Measurements from ENCODE around the gene CENPB.
A peak's percentile ranks its signal among the peaks of the same experiment; 100 is the strongest.

Gene CENPB

DNA sequence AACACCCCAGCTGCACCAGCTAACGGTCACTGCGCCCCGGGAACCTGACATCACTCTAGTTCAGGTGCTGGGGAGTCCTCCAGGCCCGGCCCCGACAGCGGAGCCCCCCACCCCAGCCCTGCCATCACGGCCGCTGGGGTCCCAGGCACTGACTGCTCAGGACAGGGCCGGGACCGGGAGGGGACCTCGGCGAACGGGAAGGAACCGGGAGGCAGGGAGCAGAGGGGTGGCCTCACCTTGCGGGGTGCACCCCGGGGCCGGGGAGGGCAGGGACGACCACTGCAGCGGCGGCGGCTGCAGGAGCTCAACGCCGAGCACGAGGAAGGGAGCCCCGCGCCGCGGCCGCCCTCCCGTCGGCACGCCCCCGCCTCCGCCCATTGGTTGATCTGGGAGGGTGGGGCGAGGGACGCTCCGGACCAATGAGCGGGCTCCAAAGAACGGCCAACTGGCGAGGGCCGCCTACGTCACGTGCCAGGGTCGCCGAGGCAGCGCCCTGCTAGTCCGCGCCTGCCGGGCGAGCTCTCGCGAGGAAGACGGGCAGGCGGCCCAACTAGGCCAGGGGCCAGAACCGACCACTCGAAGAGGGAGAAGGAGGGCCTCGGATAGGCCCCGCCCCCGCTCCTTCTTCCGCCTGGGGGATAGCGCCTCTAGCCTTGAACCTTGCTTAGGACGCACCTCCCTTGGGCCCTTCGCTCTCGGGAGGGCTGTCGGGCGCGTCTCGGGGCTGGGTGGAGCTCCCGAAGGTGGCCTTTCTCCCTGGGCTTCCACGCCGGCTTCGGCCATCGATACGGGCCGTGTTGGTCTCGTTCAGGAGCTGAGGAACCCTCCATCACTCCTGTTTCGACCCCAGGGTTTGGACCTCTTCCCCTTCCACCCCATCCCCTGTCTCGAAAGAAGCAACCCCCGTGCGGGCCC lies 18.9 kb downstream of the CENPB start, which contains the start of gene ADISSP:
ADISSP (minus strand) TSS at position 327 of the 915 bp plus-strand sequence. CDS start 7,653 bp downstream, outside the sequence.
- FAIRE-seq, result peak; percentile 84
- peak; percentile 99 for DNase-seq (ENCODE audit: low spot score)

DNA sequence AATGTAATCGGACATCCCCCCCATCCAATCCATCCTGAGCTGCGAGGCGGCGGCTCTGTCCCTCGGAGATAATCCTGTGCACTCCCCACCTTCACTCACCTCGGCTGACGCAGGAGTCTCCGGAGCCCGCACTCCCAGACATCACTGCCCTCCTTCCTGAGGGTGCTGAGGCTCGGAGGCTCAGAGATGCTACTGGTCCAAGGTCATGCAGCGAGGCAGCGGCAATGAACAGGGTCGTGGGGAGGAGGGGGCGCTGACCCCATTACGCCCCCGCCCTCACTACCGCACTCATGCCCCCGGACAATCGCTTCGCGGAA lies 19.5 kb downstream of the CENPB start:
- FAIRE-seq, result no peak
- DNase-seq (ENCODE audit: low spot score), result no peak

GRCh38 chr20:3766422-3767109 lies 20.0 kb downstream of the CENPB start:
- FAIRE-seq (no peak), DNase-seq (ENCODE audit: low spot score) (no peak)

- no peak for DNase-seq (ENCODE audit: low spot score)
- no peak for FAIRE-seq
These were observed 21.2 kb downstream of the CENPB start for GRCh38 chr20:3765171-3765882.

DNA sequence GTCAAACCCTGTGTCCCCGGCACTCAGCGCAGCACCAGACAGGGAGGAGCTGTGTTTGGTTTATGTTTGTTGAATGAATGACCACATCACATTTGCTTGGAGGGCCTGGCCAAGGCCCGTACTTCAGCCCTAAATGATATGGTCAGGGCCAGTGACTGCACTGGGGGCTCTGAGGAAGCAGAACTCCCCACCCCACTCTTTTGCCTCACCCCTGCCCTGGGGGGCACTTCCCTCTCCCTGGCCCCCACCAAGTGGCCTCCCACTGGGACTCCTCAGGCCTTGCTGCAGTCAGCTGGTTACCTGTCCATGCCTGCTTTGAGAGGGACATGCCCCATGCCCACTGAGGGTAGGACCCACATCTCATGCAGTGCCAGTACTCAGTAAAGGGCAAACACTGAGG lies 21.9 kb downstream of the CENPB start:
- no peak for DNase-seq (ENCODE audit: low spot score)

GRCh38 chr20:3763671-3764601 lies 22.6 kb downstream of the CENPB start:
- FAIRE-seq (no peak), DNase-seq (ENCODE audit: low spot score) (no peak)

More for the DNA sequence above, 21.9 kb downstream of the CENPB start:
- FAIRE-seq, result no peak

DNA sequence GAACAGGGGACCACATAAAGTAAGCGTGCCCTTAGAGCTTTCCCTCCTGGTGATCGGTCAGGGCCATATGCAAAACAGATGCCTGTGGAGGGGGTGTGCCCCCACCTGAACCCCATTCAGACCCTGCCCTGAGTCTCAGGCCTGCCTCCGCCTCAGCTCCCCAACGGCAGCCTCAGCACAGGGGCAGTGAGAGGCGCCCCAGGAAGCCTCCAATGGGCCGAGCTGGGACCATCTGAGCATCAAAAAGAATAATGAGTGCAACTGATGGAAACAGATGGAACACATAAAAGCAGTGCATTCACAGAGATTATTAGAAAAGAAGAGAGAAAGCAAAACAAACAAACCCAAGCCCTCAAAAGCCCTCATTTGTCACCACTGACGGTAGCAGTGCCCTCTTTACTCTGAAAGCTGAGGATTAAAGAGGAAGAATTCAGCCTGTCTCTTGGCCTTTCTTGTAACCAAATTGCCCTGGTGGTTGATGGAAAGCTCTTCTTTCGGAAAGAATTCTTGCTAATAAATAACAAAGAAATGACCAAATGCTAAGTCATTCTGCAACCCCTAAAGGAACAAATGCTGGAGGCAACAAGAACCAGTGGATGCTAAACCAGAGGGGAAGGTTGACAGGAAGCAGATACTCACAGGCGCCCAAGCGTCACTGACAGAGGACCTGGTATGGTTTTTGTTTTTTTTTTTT lies 25.7 kb downstream of the CENPB start:
- no peak for FAIRE-seq
- DNase-seq (ENCODE audit: low spot score), result no peak

- no peak for FAIRE-seq
These were observed 26.7 kb downstream of the CENPB start for GRCh38 chr20:3759884-3760283.

DNA sequence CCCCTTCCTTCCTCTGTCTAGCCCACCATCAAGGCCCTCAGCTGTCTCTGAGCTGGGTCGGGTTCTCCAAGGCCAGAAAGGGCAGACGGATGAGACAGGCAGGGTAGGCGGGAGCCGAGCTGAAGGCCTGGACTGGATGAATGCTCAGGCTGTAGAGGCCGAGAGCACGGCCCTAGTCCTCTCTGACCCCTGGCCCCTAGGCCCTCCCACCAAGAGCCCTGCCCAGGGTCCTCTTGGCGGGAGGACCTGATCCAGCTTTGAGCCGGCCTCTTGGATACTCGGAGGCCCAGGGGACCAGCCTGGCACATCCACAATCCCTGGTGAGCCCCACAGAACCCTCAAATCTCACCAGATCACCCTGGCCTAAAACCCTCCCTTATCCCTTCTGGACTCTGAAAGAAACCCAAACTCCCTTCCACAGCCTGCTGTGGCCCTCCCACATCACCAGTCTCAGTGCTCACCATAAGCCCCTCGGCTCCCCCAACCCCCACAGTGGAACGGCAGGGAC lies 27.2 kb downstream of the CENPB start:
- FAIRE-seq (no peak), DNase-seq (ENCODE audit: low spot score) (no peak)

More at GRCh38 chr20:3759884-3760283, 26.7 kb downstream of the CENPB start:
- no peak for DNase-seq (ENCODE audit: low spot score)

DNA sequence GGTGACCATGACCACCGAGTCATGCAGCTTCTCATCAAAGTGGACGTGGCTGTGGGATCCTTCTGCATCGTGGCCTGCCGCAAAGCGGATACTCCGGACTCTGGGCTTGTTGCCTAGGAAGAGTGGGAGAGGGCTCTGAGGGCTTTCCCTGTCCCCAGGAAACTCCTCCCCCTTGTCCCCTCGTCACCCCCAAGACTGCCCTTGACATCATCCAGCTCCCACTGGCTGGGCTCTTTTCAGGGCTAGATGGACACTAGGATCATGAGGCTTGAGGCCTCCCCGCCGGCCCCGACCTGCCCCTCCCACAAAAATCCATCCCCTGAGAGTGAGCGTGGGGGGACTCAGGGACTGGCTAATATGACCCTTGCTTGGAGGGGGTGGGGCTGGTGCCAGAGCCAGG lies 28.0 kb downstream of the CENPB start:
- FAIRE-seq (no peak), DNase-seq (ENCODE audit: low spot score) (no peak)

DNA sequence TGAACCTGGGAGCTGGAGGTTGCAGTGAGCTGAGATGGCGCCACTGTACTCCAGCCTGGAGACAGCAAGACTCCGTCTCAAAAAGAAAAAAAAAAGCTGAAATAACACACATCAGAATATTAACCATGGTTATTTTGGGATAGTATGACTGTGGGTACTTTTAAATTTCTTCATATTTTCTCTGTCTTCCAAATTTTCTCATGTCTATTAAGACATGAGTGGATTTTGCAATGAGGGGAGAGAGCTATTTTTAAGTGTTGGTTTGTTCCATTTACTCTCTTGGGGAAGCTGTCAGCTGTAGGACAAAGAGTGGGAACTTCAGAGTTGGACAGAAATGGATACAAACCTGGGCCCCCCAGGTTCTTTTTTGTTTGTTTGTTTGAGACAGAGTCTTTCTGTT lies 29.3 kb downstream of the CENPB start:
- FAIRE-seq (no peak), DNase-seq (ENCODE audit: low spot score) (no peak)

- FAIRE-seq, result no peak
- DNase-seq (ENCODE audit: low spot score), result no peak
These were observed 30.6 kb downstream of the CENPB start for GRCh38 chr20:3755814-3756480.

DNA sequence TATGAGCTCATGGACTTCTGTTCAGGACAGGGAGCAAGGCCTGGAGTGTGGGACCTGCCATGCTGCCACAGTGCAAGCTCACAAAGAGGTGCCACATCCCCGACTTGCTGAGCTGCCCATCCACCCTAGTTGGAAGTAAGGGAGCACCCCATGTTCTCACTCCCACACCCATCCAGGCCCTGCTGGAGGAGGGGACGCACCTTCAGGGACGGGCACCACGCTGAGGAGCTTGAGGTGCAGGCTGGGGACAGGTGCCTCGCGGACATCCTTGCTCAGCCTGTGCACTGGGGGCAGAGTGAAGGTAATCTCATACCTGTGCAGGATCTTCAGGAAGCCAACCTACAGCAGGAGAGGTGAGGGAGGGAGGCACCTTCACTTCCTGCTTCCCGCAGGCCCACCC lies 31.3 kb downstream of the CENPB start:
- DNase-seq (ENCODE audit: low spot score), result no peak
- no peak for FAIRE-seq

DNA sequence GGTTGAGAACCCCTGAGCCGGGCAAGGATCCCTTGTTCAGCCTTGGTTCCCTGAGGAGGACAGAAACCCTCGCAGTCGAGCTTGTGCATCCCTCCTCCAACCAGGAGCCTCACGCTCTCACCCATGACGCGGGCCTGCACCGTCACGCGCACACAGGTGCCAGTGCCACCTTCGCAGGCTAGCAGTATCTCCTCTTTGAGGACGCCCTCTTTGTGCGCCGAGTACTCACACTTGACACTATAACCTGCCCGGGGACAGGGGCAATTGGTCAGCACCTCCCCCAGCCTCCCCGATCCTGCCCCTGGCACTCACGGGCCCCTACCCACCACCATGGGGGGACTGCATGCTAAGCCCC lies 32.3 kb downstream of the CENPB start:
- FAIRE-seq (no peak), DNase-seq (ENCODE audit: low spot score) (no peak)

GRCh38 chr20:3753501-3754275 lies 32.9 kb downstream of the CENPB start:
- FAIRE-seq (no peak), DNase-seq (ENCODE audit: low spot score) (no peak)

DNA sequence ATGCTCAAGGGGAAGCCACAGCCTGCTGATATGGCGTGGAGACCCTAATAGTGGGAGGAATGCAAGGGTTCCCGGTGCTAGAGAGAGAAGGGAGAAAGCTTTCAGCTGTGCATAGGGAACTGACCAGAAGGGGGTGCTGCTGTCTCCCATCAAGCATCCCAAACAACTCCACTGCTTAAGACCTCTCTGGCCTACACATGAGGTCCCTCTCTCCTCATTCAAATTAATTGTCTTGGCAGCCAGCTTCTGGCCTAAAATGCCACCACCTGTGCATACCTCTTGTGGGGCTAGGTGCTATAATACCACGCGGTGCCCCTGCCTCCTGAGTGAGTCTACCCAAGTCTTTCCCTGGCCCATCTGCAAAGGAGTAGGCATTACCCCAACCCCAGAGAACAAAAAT lies 33.4 kb downstream of the CENPB start:
- peak; percentile 48 for FAIRE-seq
- peak; percentile 54 for DNase-seq (ENCODE audit: low spot score)

GRCh38 chr20:3752386-3752759 lies 34.2 kb downstream of the CENPB start:
- FAIRE-seq (no peak), DNase-seq (ENCODE audit: low spot score) (no peak)

GRCh38 chr20:3751675-3752385 lies 34.7 kb downstream of the CENPB start:
- DNase-seq (ENCODE audit: low spot score) (no peak), FAIRE-seq (no peak)
